ENCODE results near the gene METRNL.

Gene METRNL

DNA sequence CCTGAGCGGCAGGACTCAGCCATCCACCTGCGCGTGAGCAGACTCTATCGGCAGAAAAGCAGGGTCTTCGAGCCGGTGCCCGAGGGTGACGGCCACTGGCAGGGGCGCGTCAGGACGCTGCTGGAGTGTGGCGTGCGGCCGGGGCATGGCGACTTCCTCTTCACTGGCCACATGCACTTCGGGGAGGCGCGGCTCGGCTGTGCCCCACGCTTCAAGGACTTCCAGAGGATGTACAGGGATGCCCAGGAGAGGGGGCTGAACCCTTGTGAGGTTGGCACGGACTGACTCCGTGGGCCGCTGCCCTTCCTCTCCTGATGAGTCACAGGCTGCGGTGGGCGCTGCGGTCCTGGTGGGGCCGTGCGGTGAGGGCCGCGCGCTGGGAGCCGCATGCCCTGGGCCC lies 14.9 kb downstream of the METRNL start:
- no peak for DNase-seq

DNA sequence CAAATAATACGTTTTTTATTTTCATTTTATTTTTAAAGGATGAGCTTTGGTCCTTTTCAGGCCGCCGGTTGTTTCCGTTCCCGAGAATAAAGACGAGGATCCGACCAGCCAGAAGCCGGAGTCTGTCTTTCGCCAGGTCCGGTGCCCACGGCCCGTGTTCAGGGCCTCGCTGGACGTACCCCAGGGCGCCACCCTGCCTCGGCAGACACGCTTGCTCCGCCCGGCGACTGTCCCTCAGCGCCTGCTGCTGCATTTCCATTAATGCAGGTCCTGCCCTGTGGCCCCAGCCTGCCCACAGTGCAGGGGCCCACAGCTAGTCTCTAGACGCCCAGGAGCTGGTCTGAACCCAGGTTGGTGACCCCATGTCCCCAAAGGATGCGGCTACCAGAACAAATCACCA lies 15.6 kb downstream of the METRNL start:
- DNase-seq = no peak

DNA sequence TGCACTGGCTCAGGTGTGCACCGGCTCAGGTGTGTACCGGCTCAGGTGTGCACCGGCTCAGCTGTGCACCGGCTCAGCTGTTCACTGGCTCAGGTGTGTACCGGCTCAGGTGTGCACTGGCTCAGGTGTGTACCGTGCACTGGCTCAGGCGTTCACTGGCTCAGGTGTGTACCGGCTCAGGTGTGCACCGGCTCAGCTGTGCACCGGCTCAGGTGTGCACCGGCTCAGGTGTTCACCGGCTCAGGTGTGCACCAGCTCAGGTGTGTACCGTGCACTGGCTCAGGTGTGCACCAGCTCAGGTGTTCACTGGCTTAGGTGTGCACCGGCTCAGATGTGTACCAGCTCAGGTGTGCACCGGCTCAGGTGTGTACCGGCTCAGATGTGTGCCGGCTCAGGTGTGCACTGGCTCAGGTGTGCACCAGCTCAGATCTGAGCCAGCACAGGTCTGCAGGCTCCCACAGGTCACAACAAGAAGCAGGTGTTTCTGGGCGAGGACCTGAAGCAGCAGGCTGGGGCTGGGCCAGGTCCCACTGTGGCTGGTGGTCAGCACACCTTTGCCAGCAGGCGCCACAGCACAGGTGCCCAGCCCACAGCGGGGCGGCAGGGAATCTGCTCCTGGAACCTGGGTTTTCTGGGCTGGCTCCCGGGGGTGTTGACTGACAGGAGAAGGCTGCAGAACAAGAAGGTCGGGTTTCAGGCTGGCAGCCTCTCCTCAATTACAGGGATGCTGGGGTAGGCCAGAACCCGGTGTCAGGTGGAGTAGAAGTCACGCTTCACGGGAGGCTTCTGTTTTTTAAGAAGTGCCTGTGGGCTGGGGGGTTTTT lies 17.2 kb downstream of the METRNL start:
- DNase-seq = peak; percentile 88

- no peak for DNase-seq
Measured at GRCh38 chr17:83097831-83098230, 18.4 kb downstream of the METRNL start.

- DNase-seq = no peak
Measured at GRCh38 chr17:83098241-83099085, 19.1 kb downstream of the METRNL start.

- DNase-seq = no peak
Measured at GRCh38 chr17:83099086-83099555, 19.7 kb downstream of the METRNL start.

- no peak for DNase-seq
Measured at GRCh38 chr17:83099570-83100181, 20.3 kb downstream of the METRNL start.

- DNase-seq = no peak
Measured at GRCh38 chr17:83100220-83100852, 20.9 kb downstream of the METRNL start.

DNA sequence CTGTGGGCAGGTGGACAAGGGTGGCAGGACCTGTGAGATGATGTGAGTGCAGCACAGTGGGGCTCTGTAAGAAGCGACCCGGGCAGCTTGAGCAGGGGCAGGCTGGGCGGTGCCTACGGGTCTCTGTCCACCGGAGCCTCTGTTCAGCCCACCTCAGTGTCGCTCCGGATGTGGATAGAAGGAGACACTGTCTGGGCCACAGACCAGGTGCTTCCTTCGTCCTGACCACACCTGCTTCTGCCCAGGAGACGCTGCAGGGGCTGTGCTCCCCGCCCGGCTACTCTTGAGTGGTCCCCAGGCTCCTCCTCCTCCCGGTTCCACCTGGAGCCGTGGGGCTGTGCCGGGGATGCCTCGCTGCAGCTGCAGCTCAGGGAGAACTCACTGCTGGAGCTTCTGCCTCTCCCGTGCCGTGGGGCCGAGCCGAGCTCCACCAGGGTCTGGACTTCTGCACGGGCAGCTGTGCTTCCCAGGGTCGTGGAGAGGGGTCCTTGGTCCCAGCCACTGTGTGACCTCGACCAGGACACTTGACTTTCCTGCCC lies 21.5 kb downstream of the METRNL start:
- DNase-seq = no peak

GRCh38 chr17:83101805-83102480 lies 22.5 kb downstream of the METRNL start:
- DNase-seq = no peak

DNA sequence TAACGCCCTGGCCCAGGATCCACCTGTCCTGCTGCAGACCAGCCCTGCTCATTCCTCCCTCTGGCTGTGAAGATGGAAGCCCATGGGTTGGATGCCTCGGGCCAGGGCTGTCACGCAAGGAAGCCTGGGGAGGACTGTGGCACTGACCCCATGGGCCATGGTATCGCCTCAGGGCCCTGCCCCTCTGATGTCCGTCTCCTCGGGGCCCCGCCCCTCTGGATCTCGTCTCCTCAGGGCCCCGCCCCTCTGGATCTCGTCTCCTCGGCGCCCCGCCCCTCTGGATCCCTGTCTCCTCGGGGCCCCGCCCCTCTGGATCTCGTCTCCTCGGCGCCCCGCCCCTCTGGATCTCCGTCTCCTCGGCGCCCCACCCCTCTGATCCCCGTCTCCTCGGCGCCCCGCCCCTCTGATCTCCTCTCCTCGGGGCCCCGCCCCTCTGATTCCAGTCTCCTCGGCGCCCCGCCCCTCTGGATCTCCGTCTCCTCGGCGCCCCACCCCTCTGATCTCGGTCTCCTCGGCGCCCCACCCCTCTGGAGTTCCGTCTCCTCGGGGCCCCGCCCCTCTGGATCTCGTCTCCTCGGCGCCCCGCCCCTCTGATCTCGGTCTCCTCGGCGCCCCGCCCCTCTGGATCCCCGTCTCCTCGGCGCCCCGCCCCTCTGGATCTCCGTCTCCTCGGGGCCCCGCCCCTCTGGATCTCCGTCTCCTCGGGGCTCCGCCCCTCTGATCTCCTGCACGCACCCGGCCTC lies 24.0 kb downstream of the METRNL start:
- DNase-seq = no peak

GRCh38 chr17:83103943-83104311 lies 24.5 kb downstream of the METRNL start:
- no peak for DNase-seq

GRCh38 chr17:83104577-83105505 lies 25.4 kb downstream of the METRNL start:
- DNase-seq = no peak

GRCh38 chr17:83105512-83105911 lies 26.1 kb downstream of the METRNL start:
- no peak for DNase-seq

DNA sequence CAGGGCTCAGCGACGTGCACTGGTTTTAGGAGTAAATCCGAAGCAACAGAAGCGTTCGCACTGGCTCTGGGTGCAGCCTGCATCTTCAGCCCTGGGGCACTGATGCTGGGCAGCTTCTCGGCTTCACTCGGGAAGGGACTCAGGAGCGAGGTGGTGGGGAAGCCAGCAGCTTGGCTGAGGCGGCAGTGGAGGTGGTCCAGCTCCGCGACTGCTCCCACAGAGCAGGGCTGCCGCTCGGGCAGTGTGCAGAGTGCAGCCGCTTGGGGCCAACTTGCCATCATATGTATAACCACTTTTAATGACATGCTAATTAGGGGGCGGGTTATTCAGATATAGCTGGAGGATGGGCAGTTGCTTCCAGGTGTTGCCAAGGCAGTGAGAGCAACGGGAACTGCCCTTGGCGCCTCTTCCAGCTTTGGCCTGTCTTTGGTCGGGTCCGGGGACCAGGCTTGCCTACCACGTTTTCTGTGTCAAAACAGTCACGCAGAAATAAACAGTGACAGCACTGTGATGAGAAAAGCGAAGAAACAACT lies 26.7 kb downstream of the METRNL start:
- DNase-seq = no peak

DNA sequence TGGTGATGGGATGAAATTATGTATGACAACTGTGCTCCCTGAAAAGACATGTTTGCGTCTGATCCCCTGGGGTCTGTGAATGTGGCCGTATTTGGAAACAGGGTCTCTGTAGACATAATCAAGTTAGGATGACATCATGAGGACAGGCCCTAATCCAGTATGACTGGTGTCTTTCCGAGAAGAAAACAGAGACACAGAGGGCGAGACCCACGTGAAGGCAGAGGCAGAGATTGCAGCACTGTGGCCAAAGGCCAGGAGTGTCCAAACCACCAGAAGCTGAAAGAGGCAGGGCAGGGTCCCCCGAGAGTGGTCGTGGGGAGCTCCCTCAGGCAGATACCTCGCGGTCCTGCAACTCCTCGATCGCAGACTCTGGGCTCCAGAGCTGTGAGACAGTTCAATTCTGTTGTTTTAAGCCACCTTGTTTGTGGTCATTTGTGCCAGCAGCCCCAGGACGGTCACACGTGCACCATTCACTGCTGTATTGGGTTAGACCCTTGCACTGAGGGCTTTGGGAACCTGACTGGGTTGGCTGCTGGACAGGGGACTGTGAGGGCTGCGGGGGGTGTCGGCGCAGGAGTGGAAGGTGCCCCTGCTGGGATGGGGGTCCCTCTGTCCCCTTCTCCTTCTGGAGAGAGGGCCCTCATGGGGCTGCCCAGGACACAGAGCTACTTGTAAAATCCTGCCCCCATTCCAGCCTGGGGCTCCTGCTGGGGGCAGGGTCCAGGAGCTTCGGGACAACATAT lies 27.7 kb downstream of the METRNL start:
- DNase-seq = no peak

DNA sequence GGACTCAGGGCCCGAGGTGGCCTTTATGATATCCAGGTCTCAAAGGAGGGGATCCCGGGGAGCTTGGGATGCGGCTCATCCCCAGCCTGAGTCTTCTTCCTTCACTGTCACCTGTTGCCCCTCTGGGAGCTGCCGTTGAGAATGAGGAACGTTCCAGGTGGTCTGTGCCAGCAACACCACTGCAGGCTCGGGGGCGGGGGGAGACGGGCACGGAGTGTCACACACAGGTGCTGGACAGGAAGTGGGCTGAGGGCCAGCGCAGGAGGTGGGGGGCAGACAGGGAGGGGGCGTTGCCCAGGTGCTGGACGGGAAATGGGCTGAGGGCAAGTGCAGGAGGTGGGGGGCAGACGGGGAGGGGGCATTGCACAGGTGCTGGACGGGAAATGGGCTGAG lies 28.2 kb downstream of the METRNL start:
- no peak for DNase-seq

DNA sequence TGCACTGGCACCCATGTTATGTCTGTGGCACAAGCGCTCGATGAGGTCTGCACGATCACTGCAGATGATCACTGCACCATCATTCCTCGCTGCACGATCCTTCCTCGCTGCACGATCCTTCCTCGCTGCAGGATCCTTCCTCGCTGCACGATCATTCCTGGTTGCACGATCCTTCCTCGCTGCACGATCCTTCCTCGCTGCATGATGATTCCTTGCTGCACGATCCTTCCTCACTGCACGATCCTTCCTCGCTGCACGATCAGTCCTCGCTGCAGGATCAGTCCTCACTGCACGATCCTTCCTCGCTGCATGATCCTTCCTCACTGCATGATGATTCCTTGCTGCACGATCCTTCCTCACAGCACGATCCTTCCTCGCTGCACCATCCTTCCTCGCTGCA lies 29.3 kb downstream of the METRNL start:
- no peak for DNase-seq

DNA sequence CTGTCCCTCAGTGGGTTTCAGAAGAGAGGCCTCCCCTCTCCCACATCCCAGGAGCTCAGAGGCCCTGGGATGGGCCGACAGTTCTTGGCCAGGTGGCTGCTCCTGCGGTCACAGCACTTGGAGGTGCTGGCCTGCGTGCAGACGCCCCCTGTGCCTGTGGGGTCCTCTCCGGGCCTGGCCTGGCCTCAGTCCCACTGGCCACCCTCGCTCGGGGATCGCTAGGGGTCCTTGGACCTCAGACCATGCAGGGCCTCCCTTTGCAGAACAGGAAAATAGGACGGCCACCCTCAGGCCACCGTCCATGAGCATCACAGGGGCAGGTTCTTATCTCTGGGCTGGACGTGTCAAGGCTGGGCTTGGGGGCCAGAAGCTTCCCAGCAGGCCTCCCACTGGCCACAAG lies 30.0 kb downstream of the METRNL start:
- no peak for DNase-seq

Data from islet precursor cell (in vitro differentiated cells).